ENCODE results near the gene FHIT.

The FHIT gene

DNA sequence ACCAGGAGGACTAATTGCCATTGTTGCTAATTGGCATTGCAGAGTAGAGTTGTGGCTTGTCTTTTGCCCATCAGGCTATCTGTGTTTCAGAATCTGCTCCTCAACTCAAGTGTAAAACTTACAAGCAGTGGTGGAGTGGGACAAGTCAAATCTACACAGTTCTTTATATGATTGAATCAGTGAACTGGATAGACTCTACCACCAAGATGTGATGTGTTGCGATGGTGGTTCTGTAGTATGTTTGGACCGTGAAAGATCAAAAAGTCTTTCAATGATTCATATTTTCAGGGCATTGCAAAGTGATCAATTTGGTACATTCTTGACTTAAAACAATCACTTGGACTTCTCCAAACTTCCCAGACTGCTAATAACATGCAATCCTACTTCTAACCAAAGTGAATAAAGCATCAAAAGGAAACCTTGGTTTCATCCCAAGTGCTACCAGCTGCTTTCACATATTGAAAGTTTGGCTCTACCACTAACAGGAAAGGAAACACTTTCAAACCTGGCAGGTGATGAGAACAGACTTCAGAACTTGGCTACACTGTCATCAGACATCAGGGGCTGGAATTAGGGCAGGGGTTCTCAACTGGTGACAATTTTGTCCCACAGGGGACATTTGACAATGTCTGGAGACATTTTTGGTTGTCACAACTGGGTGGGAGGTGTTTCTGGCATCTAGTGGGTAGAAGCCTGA lies 1356.7 kb downstream of the FHIT start:
- no peaks in the 10 kb centered on the region for H3K27me3 ChIP-seq (replicated peaks)
- no peaks in the 10 kb centered on the region for H3K36me3 ChIP-seq (replicated peaks)
- in situ Hi-C loops (cut with HindIII; ENCODE audit: low pct_ligation_motif_present, low sequenced_read_pairs), result no loop called here
- no peak for DNase-seq
- no peak overlapping the region for H3K27ac ChIP-seq
- no peak overlapping the region for H3K4me3 ChIP-seq (ENCODE audit: low read depth, low read length)
- no peak for TF ChIP-seq CTCF (IDR thresholded peaks at IDR 0.05; ENCODE audit: low read depth, low read length, missing control alignments)

GRCh38 chr3:59890639-59891038 lies 1360.6 kb downstream of the FHIT start:
- no peak overlapping the region for H3K4me3 ChIP-seq (ENCODE audit: low read depth, low read length)
- H3K27me3 ChIP-seq (replicated peaks), result no peaks in the 10 kb centered on the region
- no peak overlapping the region for H3K27ac ChIP-seq
- no peak for DNase-seq
- no peaks in the 10 kb centered on the region for H3K36me3 ChIP-seq (replicated peaks)
- in situ Hi-C loops (cut with HindIII; ENCODE audit: low pct_ligation_motif_present, low sequenced_read_pairs), result no loop called here
- TF ChIP-seq CTCF (IDR thresholded peaks at IDR 0.05; ENCODE audit: low read depth, low read length, missing control alignments), result no peak

- H3K27ac ChIP-seq, result no peak overlapping the region
- TF ChIP-seq CTCF (IDR thresholded peaks at IDR 0.05; ENCODE audit: low read depth, low read length, missing control alignments), result no peak
- DNase-seq, result no peak
- H3K36me3 ChIP-seq (replicated peaks), result no peaks in the 10 kb centered on the region
- H3K27me3 ChIP-seq (replicated peaks), result no peaks in the 10 kb centered on the region
- H3K4me3 ChIP-seq (ENCODE audit: low read depth, low read length), result no peak overlapping the region
- in situ Hi-C loops (cut with HindIII; ENCODE audit: low pct_ligation_motif_present, low sequenced_read_pairs), result no loop called here
Observed at GRCh38 chr3:59886790-59887189, 1364.5 kb downstream of the FHIT start.

DNA sequence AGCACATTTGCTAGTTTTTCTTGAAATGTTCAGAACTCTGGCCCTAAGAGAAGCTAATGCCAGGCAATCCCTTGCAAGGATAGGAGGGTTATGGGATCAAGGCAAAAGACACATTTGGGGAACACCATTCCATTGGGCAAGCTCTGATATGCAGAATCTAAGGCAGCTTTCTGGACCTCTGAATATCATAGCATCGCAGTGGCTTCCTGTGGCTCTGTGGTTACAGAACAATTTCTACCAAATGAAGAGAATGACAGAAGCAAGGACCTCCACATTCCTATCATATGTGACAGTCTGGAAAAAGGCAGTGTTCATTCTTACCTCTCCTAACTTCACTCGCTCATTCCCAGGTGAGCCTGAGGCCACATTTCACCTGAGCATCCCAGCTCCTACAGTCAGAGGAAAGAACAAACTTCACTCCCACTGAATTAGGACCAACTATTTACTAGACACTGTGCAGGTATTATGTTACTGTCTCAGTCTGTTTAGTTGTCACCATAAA lies 1365.3 kb downstream of the FHIT start:
- no peak for TF ChIP-seq CTCF (IDR thresholded peaks at IDR 0.05; ENCODE audit: low read depth, low read length, missing control alignments)
- no peak overlapping the region for H3K27ac ChIP-seq
- in situ Hi-C loops (cut with HindIII; ENCODE audit: low pct_ligation_motif_present, low sequenced_read_pairs), result no loop called here

GRCh38 chr3:59885101-59885500 lies 1366.2 kb downstream of the FHIT start:
- no peak for TF ChIP-seq CTCF (IDR thresholded peaks at IDR 0.05; ENCODE audit: low read depth, low read length, missing control alignments)
- no peak overlapping the region for H3K4me3 ChIP-seq (ENCODE audit: low read depth, low read length)
- H3K36me3 ChIP-seq (replicated peaks), result no peaks in the 10 kb centered on the region
- DNase-seq, result no peak
- no peaks in the 10 kb centered on the region for H3K27me3 ChIP-seq (replicated peaks)
- in situ Hi-C loops (cut with HindIII; ENCODE audit: low pct_ligation_motif_present, low sequenced_read_pairs), result no loop called here
- H3K27ac ChIP-seq, result no peak overlapping the region

More for the DNA sequence above, 1365.3 kb downstream of the FHIT start:
- Histone ChIP-seq H3K27me3 (replicated peaks) (no peaks in the 10 kb centered on the region), H3K36me3 (replicated peaks) (no peaks in the 10 kb centered on the region), H3K4me3 (ENCODE audit: low read depth, low read length) (no peak overlapping the region)
- no peak for DNase-seq

DNA sequence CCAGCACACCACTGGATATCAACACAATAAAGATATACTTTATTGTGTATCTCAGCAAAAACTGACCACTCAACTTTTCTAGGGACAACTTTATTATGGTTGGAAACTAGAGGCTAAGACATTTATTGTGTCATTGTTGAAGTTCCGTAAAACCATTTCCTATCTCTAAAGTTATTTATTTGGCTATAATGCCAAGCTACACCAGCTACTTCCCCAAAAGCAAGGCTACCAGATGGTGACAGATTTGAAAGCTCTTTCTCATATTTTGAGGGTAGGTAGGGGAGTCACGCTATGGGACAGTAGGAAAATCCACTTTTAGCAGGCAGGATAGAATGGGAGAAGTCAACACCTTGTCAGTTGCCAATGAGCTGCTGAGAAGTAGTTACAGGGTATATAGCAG lies 1366.8 kb downstream of the FHIT start:
- Histone ChIP-seq H3K36me3 (replicated peaks) (no peaks in the 10 kb centered on the region), H3K27ac (no peak overlapping the region), H3K4me3 (ENCODE audit: low read depth, low read length) (no peak overlapping the region), H3K27me3 (replicated peaks) (no peaks in the 10 kb centered on the region)
- in situ Hi-C loops (cut with HindIII; ENCODE audit: low pct_ligation_motif_present, low sequenced_read_pairs), result no loop called here
- DNase-seq, result no peak
- no peak for TF ChIP-seq CTCF (IDR thresholded peaks at IDR 0.05; ENCODE audit: low read depth, low read length, missing control alignments)
